ENCODE data around the gene ARMC12. TPM values are rescaled to one million over a fixed set of nuclear protein-coding genes. Genes with fewer than 3 reads are reported as not detected.

ARMC12 gene
- total RNA-seq, 4 donors from 2014 or later, result 1.6 TPM; not detected in 2

DNA sequence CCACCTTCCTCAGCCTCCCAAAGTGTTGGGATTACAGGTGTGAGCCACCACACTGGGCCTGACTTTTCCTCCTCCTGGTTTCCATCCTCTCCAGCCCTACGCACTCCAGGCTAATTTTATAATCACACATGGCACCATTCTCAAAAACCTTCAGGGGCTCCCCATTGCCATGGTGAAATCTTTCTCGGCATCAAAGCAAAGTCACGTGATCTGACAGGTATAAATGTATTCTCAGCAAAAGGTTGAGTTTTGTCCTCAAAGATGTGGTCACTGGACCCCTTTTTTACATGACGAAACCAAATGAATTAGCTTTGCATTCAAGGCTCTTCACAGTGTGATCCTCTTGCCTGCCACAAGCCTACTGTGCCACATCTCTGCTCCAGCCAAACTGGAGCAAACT is 15.5 kb downstream of the ARMC12 start:
- H3K4me1 ChIP-seq, result no peaks in the 10 kb centered on the region
- H3K36me3 ChIP-seq, result no peaks in the 10 kb centered on the region
- no peak overlapping the region for H3K27ac ChIP-seq
- intact Hi-C loops (cut with DNase I; ENCODE audit: low total_unique reads), result no loop called here
- H3K4me3 ChIP-seq, result no peak overlapping the region
- H3K27me3 ChIP-seq, result no peaks in the 10 kb centered on the region
- no peaks in the 10 kb centered on the region for H3K9me3 ChIP-seq
- DNase-seq, result no peak
- TF ChIP-seq POLR2A (IDR thresholded peaks at IDR 0.05), result no peak
- TF ChIP-seq, protein P1, sequence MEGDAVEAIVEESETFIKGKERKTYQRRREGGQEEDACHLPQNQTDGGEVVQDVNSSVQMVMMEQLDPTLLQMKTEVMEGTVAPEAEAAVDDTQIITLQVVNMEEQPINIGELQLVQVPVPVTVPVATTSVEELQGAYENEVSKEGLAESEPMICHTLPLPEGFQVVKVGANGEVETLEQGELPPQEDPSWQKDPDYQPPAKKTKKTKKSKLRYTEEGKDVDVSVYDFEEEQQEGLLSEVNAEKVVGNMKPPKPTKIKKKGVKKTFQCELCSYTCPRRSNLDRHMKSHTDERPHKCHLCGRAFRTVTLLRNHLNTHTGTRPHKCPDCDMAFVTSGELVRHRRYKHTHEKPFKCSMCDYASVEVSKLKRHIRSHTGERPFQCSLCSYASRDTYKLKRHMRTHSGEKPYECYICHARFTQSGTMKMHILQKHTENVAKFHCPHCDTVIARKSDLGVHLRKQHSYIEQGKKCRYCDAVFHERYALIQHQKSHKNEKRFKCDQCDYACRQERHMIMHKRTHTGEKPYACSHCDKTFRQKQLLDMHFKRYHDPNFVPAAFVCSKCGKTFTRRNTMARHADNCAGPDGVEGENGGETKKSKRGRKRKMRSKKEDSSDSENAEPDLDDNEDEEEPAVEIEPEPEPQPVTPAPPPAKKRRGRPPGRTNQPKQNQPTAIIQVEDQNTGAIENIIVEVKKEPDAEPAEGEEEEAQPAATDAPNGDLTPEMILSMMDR (IDR thresholded peaks at IDR 0.05), result no peak

DNA sequence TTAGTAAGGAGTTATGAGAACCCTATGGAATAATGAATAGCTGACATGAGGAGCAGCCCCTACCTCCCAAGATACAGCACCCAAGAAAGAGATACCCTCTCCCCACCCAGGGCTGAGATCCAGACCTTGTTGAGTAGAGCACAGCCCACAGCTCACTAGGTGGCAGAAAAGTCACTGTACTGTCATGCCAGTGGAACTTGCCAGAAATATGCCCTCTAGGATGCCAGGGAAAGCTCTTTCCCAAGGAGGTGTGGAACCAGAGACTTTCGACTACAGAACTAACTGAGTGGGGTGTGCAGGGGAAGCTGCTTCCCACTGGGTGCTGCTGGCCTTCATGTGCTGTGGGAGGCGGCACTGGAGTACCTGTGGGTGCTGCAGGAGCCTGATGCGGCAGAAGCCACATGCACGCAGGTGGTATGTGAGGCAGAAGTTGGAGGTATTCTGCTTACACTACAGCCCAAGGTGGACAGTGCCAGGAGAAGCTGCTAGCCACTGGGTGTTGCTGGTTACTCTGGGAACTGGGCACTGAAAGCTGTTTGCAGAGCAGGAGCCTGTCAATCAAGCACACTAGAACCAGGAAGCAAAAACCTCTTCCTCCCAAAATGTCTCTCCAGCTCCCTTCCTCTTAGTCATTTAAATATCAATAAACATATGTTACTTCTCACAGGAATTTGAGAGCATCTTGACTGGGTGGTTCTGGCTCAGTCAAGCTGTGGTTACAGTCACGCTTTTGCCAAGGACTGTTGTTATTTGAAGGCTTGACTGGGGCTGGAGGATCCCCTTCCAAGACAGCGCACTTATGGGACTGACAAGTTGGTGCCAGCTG is 17.8 kb downstream of the ARMC12 start:
- Histone ChIP-seq H3K9me3 (no peaks in the 10 kb centered on the region), H3K36me3 (no peaks in the 10 kb centered on the region), H3K27ac (no peak overlapping the region), H3K27me3 (no peaks in the 10 kb centered on the region), H3K4me3 (no peak overlapping the region), H3K4me1 (no peaks in the 10 kb centered on the region)
- no peak for TF ChIP-seq POLR2A (IDR thresholded peaks at IDR 0.05)
- TF ChIP-seq, protein P1 (IDR thresholded peaks at IDR 0.05), result no peak
- intact Hi-C loops (cut with DNase I; ENCODE audit: low total_unique reads), result no loop called here
- no peak for DNase-seq

DNA sequence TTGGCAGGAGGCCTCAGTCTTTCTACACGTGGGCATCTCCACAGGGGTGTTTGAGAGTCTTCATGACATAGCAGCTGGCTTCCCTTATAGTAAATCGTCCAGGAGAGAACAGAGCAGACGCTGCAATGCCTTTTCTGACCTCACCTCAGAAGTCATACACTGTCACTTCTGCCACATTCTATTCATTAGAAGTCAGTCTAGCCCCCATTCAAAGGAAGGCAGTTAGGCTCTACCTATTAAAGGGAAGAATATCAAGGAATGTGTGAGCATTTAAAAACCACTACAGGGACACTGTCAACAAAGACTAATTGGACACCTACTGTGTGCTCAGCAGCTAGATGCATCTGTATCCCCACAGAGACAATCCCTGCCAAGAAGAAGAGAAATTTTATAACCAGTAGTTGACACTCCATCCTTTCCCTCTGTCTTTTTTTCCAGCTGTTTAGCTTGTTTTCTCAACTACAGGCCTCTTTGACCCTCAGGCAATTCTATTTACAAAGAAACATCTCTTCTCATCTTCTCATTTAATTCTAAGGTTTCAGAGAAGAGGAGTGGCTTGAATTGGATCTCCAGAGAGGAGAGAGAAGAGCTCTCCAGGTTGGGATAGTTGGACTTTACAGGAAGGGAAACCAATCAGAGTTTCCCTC is 18.6 kb downstream of the ARMC12 start:
- Histone ChIP-seq H3K9me3 (no peaks in the 10 kb centered on the region), H3K36me3 (no peaks in the 10 kb centered on the region), H3K27ac (no peak overlapping the region), H3K4me3 (no peak overlapping the region), H3K4me1 (no peaks in the 10 kb centered on the region), H3K27me3 (no peaks in the 10 kb centered on the region)
- TF ChIP-seq POLR2A (IDR thresholded peaks at IDR 0.05), result no peak
- TF ChIP-seq, protein P1 (IDR thresholded peaks at IDR 0.05), result no peak
- intact Hi-C loops (cut with DNase I; ENCODE audit: low total_unique reads), result no loop called here
- DNase-seq, result no peak

DNA sequence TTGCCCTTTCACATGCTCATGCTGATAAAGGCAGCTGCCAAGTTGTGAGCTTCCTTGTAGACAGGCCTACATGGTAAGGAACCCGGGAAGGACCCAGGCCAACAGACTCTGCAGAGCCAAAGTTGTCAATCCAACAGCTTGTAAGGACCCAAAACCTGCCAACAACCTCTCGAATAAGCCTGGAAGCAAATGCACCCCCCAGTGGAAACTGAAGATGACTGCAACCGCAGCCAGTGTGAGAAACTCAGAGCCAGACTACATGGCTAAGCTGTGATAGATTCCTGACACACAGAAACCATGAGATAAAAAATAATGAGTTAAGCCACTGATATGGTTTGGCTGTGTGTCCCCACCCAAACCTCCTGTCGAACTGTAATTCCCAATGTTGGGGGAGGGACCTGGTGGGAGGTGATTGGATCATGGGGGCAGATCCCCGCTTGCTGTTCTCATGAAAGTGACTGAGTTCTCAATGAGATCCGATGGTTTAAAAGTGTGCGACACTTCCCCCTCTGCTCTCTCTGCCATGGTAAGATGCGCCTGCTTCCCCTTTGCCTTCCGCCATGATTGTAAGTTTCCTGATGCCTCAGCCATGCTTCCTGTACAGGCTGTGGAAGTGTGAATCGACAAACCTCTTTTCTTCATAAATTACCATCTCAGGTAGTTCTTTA is 20.8 kb downstream of the ARMC12 start:
- intact Hi-C loops (cut with DNase I; ENCODE audit: low total_unique reads), result no loop called here
- Histone ChIP-seq H3K36me3 (no peaks in the 10 kb centered on the region), H3K27ac (no peak overlapping the region), H3K27me3 (peaks cover 0 to 8% of the 10 kb centered on the region in 2 donors), H3K4me3 (no peak overlapping the region), H3K9me3 (no peaks in the 10 kb centered on the region), H3K4me1 (no peaks in the 10 kb centered on the region)
- DNase-seq, result no peak
- no peak for TF ChIP-seq POLR2A (IDR thresholded peaks at IDR 0.05)
- TF ChIP-seq, protein P1 (IDR thresholded peaks at IDR 0.05), result no peak

DNA sequence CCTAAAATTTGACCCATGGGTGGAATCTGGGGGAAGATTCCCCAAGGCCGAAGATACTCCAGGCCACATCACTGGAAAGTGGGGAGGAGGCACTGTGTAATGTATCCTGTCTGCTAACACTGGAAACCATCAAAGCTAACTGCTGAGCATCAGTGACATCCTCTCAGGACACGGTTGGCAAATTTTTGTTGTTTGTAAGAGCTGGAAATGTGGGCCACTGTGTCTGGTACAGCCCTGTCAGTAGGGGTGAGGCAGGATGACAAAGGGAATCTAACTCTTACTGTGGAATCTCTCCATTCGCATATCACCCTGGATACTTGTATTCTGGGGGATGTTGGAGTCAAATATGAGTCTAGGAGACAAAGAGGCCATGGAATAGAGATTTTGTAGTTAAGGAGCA is 22.6 kb downstream of the ARMC12 start:
- intact Hi-C loops (cut with DNase I; ENCODE audit: low total_unique reads), result no loop called here
- no peak for DNase-seq
- Histone ChIP-seq H3K9me3 (no peaks in the 10 kb centered on the region), H3K4me3 (no peak overlapping the region), H3K27ac (no peak overlapping the region), H3K36me3 (no peaks in the 10 kb centered on the region), H3K4me1 (no peaks in the 10 kb centered on the region), H3K27me3 (peaks cover 0 to 8% of the 10 kb centered on the region in 2 donors)
- TF ChIP-seq POLR2A (IDR thresholded peaks at IDR 0.05), result no peak
- TF ChIP-seq, protein P1 (IDR thresholded peaks at IDR 0.05), result no peak

Measured in uterus (tissue), 4 donors.